MM.1S (cell line): Measurements from ENCODE around the gene CDC20.

Source experiments
- DNase-seq: peaks from one replicate; pipeline ENCODE4 v3.0.0-alpha.2; 2015
- H2AFZ ChIP-seq: fragments of 300-600 bp; sonication (generic); 2 replicates; pipeline ENCODE4 v1.6.0; 2016; ENCODE audit warnings: antibody characterized with exemption, low read length
- H3F3A ChIP-seq: fragments of 300-600 bp; sonication (generic); 2 replicates; pipeline ENCODE4 v1.6.1; 2016; ENCODE audit warnings: mild to moderate bottlenecking, antibody characterized with exemption, low read length, moderate library complexity, mixed read lengths; ENCODE audit not compliant: insufficient read depth
- H3K27ac ChIP-seq: fragments of 300-600 bp; sonication (generic); 2 replicates; pipeline ENCODE4 v1.5.1; 2016; ENCODE audit warnings: mild to moderate bottlenecking, low read length
- H3K27me3 ChIP-seq: fragments of 300-600 bp; sonication (generic); replicated peaks from 2 replicates; pipeline ENCODE4 v1.6.0; 2016; ENCODE audit warnings: low read length; ENCODE audit not compliant: insufficient read depth
- H3K36me3 ChIP-seq: fragments of 300-600 bp; sonication (generic); replicated peaks from 2 replicates; pipeline ENCODE4 v1.6.1; 2016; ENCODE audit warnings: mild to moderate bottlenecking, low read length, mixed read lengths; ENCODE audit not compliant: insufficient read depth
- H3K4me1 ChIP-seq: fragments of 300-600 bp; sonication (generic); 2 replicates; pipeline ENCODE4 v1.6.1; 2016; ENCODE audit warnings: low read length, mixed read lengths
- H3K4me2 ChIP-seq: fragments of 300-600 bp; sonication (generic); 2 replicates; pipeline ENCODE4 v1.6.0; 2016; ENCODE audit warnings: low read depth, low read length
- H3K4me3 ChIP-seq: fragments of 300-600 bp; sonication (generic); 2 replicates; pipeline ENCODE4 v1.5.1; 2016; ENCODE audit warnings: low read length, mixed read lengths
- H3K79me2 ChIP-seq: fragments of 300-600 bp; sonication (generic); 2 replicates; pipeline ENCODE4 v1.6.1; 2016; ENCODE audit warnings: mixed run types, low read length, mixed read lengths
- H3K9ac ChIP-seq: fragments of 300-600 bp; sonication (generic); 2 replicates; pipeline ENCODE4 v1.6.1; 2016; ENCODE audit warnings: low read length, mixed read lengths
- H3K9me2 ChIP-seq: fragments of 300-600 bp; sonication (generic); replicated peaks from 2 replicates; pipeline ENCODE4 v1.6.1; 2016; ENCODE audit warnings: mild to moderate bottlenecking, low read length, mixed read lengths; ENCODE audit not compliant: insufficient read depth
- H3K9me3 ChIP-seq: fragments of 300-600 bp; sonication (generic); replicated peaks from 2 replicates; pipeline ENCODE4 v1.6.1; 2016; ENCODE audit warnings: mild to moderate bottlenecking, low read length, mixed read lengths; ENCODE audit not compliant: insufficient read depth
- H4K20me1 ChIP-seq: fragments of 300-600 bp; sonication (generic); 2 replicates; pipeline ENCODE4 v1.6.1; 2016; ENCODE audit warnings: mild to moderate bottlenecking, low read length, moderate library complexity, mixed read lengths; ENCODE audit not compliant: insufficient read depth
- EZH2 ChIP-seq: fragments of 300-600 bp; sonication (generic); optimal IDR thresholded peaks from 2 replicates; pipeline ENCODE3; 2017; ENCODE audit warnings: low read depth, mild to moderate bottlenecking, antibody characterized with exemption, low read length, mixed read lengths
- EZH2phosphoT487 ChIP-seq: fragments of 300-600 bp; sonication (generic); IDR thresholded peaks from 2 replicates; pipeline ENCODE4 v1.6.1; 2018; ENCODE audit warnings: antibody characterized with exemption, low read length
- TF ChIP-seq, protein P1 (sequence below): fragments of 300-600 bp; sonication (generic); IDR thresholded peaks from 2 replicates; pipeline ENCODE4 v1.5.1; 2016; ENCODE audit warnings: antibody characterized with exemption, low read length, mixed read lengths

The CDC20 gene

DNA sequence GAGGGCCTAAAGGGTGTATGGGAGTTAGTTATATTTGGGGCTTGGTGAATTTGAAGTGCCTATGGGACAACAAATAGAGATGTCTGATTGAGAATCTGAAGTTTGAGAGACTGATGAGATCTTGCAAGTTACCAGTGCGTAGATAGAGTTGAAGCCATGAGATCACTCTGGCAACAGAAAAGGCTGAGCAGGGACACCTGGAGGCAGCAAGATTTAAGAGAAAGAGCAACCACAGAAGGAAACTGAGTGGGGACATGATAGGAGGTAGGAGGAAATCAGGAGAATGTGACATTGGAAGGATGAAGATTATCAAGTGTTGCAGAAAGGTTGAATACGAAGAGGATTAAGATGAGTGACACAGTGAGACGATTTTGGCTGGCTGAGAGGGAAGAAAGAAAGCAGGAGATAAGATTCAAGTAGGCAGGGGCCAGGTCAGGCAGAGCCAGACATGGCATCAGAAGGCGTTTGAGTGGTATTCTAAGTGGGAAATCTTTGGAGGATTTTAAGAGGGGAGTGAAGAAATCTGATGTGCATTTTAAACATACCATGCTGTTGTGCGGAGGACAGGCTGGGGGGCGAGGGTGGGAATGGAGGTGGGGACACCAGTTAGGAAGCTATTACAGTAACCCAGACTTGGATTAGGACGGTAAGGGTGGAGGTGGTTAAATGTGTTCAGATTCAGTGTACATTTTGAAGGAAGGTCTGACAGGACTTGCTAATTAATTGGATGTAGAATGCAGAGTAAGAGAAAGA lies 24.2 kb upstream of the CDC20 start:
- H3K4me2 ChIP-seq = no peak overlapping the region
- no peaks in the 10 kb centered on the region for H3K9me2 ChIP-seq
- no peaks in the 10 kb centered on the region for H3K79me2 ChIP-seq
- no peaks in the 10 kb centered on the region for H3K9me3 ChIP-seq
- no peak overlapping the region for H3K4me3 ChIP-seq
- H3K4me1 ChIP-seq = no peaks in the 10 kb centered on the region
- DNase-seq = no peak
- TF ChIP-seq, protein P1, sequence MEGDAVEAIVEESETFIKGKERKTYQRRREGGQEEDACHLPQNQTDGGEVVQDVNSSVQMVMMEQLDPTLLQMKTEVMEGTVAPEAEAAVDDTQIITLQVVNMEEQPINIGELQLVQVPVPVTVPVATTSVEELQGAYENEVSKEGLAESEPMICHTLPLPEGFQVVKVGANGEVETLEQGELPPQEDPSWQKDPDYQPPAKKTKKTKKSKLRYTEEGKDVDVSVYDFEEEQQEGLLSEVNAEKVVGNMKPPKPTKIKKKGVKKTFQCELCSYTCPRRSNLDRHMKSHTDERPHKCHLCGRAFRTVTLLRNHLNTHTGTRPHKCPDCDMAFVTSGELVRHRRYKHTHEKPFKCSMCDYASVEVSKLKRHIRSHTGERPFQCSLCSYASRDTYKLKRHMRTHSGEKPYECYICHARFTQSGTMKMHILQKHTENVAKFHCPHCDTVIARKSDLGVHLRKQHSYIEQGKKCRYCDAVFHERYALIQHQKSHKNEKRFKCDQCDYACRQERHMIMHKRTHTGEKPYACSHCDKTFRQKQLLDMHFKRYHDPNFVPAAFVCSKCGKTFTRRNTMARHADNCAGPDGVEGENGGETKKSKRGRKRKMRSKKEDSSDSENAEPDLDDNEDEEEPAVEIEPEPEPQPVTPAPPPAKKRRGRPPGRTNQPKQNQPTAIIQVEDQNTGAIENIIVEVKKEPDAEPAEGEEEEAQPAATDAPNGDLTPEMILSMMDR = no peak
- TF ChIP-seq EZH2 (no peak), EZH2phosphoT487 (no peak)
- H3K27ac ChIP-seq = no peak overlapping the region
- H3K27me3 ChIP-seq = 0 out of 2 replicates have a peak, but pooled peaks cover 3% of the 10 kb centered on the region
- no peak overlapping the region for H2AFZ ChIP-seq
- no peaks in the 10 kb centered on the region for H3K36me3 ChIP-seq
- H3K9ac ChIP-seq = no peak overlapping the region
- H3F3A ChIP-seq = no peaks in the 10 kb centered on the region
- H4K20me1 ChIP-seq = no peaks in the 10 kb centered on the region

DNA sequence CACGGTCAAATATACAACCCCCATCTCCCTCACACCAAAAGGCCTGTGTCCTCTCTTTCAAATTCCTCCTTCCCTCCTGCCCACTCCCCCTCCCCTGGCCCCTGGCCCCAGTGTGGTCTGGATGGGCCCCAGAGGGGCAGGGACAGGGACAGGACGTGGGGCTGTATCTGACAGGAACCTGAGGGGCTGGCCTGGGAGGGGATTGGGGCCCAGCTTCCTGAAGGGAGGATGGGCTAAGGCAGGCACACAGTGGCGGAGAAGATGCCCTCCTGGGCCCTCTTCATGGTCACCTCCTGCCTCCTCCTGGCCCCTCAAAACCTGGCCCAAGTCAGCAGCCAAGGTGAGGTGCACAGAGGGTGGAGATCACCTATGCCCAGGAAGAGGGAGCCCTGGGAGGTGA lies 21.2 kb upstream of the CDC20 start, which contains the start of gene MPL:
MPL (plus strand) TSS at position 231 of the 400 bp plus-strand sequence; CDS start at position 262, 31 bp downstream.
- no peaks in the 10 kb centered on the region for H3K9me3 ChIP-seq
- H3K36me3 ChIP-seq = no peaks in the 10 kb centered on the region
- H3K4me3 ChIP-seq = no peak within 1 kb of the TSS
- peaks cover 8% of the 10 kb centered on the region; the same call in 1 of the 2 replicates for H3K27me3 ChIP-seq
- TF ChIP-seq EZH2 (no peak), EZH2phosphoT487 (no peak)
- TF ChIP-seq, protein P1 = no peak
- no peak for DNase-seq
- no peaks in the 10 kb centered on the region for H3F3A ChIP-seq
- H3K4me1 ChIP-seq = no peaks in the 10 kb centered on the region
- H2AFZ ChIP-seq = no peak within 1 kb of the TSS
- no peaks in the 10 kb centered on the region for H4K20me1 ChIP-seq
- no peaks in the 10 kb centered on the region for H3K9me2 ChIP-seq
- no peak within 1 kb of the TSS for H3K9ac ChIP-seq
- no peaks in the 10 kb centered on the region for H3K79me2 ChIP-seq
- H3K27ac ChIP-seq = no peak within 1 kb of the TSS
- no peak within 1 kb of the TSS for H3K4me2 ChIP-seq

DNA sequence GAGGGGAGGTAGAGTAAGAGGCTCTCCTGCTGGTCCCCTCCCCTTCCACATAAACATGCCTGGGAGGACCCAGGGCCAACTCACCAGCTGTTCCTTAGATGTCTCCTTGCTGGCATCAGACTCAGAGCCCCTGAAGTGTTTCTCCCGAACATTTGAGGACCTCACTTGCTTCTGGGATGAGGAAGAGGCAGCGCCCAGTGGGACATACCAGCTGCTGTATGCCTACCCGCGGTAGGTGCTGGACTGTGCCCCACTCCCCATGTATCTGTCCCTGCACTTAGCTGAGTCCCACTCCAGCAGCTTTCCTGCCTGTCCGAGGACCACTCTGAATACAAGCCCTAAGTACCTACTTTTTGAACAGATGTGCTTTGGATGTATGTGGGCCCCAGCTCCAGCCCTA lies 20.8 kb upstream of the CDC20 start:
- H3K4me1 ChIP-seq = no peaks in the 10 kb centered on the region
- H3K79me2 ChIP-seq = no peaks in the 10 kb centered on the region
- H3K4me2 ChIP-seq = no peak overlapping the region
- no peak overlapping the region for H2AFZ ChIP-seq
- TF ChIP-seq, protein P1 = no peak
- TF ChIP-seq EZH2 (no peak), EZH2phosphoT487 (no peak)
- H3K9ac ChIP-seq = no peak overlapping the region
- H3K9me2 ChIP-seq = no peaks in the 10 kb centered on the region
- no peak for DNase-seq
- H3K27ac ChIP-seq = no peak overlapping the region
- peaks cover 8% of the 10 kb centered on the region; the same call in 1 of the 2 replicates for H3K27me3 ChIP-seq
- no peak overlapping the region for H3K4me3 ChIP-seq
- no peaks in the 10 kb centered on the region for H4K20me1 ChIP-seq
- no peaks in the 10 kb centered on the region for H3F3A ChIP-seq
- no peaks in the 10 kb centered on the region for H3K9me3 ChIP-seq
- H3K36me3 ChIP-seq = no peaks in the 10 kb centered on the region
